GM21825 (cell line): Measurements from ENCODE around the gene AGO3.

Experiments
- ATAC-seq: cut with Tn5 transposase; IDR thresholded peaks from one replicate; pipeline ENCODE4 v1.9.1; 2021; ENCODE audit warnings: mild to moderate bottlenecking, moderate library complexity; ENCODE audit not compliant: unreplicated experiment

Gene AGO3

DNA sequence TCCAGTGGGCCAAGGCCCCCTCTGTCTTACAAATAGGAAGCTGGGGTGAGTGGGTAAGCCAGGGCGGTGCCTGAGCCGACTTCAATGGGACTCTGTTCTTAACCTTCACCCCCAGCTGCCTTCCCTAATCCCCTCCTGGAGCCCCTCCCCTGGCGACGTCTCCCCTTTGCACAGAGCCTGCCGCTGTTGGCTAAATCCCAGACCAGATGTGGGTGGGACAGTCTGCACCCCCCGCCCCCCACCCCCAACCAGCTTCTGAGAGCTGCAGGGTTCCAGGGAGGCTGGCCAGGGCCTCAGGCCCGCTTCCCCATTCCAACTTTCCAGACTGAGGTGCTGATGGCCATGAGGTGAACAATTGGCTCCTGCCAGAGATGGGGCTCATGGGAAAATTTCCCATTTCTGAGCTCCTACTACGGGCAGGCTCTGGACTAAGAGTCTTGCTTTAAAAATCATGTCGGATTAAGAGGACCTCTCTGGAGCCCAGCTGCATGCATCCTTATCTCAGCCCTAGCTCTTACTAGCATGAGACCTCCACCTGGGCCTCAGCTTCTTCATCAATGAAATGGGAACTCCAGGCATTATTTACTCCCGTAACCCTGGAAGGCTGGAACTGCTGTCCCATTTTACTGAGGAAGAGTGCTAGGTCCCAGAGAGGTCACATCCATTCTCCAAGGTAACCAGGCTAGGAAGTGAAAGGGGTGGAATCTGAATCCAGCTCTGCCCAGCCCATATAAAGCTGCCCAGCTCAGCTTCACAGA lies 187.7 kb downstream of the AGO3 start:
- ATAC-seq: no peak

DNA sequence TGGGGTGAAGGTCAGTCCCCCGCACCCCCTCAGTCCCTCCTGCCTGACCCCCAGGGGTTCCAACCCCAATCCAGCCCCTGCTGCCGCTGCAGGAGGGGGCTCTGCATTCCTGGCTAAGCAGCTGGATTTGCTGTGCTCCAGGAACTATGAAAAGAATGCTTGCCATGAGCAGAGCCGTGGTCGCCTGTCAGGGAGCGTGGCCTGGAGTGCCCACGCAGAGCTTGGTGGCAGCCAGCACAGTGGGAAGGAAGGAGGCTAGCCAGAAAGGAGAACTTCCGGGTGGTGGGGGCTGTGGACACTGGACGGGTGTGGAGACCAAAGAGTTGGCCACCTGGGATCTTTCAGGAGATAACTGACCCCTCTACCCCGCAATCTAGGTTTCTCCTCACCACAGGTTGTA lies 188.6 kb downstream of the AGO3 start:
- ATAC-seq: no peak
